H1 (cell line): ENCODE data around the gene PER2. TPM values are rescaled to one million over a fixed set of nuclear protein-coding genes. Genes with fewer than 3 reads are reported as not detected.

Experiments
- CTCF ChIA-PET: fragments of 300-600 bp; sonication (Branson Sonifier 250); formaldehyde crosslinking; loops from one replicate; lab custom pipeline; 2021; ENCODE audit not compliant: partially characterized antibody; lab: Charles Lee
- POLR2A ChIA-PET: fragments of 300-600 bp; sonication (Branson Sonifier 250); formaldehyde crosslinking; loops from one replicate; lab custom pipeline; 2021; ENCODE audit warnings: inconsistent platforms; ENCODE audit not compliant: partially characterized antibody; lab: Charles Lee
- DNase-seq, 2 experiments: peaks; one replicate each; pipeline versions ENCODE4 v3.0.0 to v3.0.0-alpha.2; 2010 to 2022; ENCODE audit warnings: low spot score in 2 of 2, low read depth in 1 of 2, mixed read lengths in 1 of 2
- FAIRE-seq: peaks from 2 replicates; lab custom pipeline; 2011; peaks lifted over from hg19 to GRCh38; lab: Jason Lieb, UNC
- H2AFZ ChIP-seq: 2 replicates; pipeline ENCODE4 v1.8.1; 2012; ENCODE audit warnings: low read length, inconsistent platforms
- H2AK5ac ChIP-seq: 2 replicates; pipeline ENCODE4 v1.6.1; 2013; ENCODE audit warnings: low read depth, low read length
- H2BK120ac ChIP-seq: replicated peaks from 2 replicates; pipeline ENCODE3; 2013; ENCODE audit warnings: low read depth, low read length, inconsistent platforms
- H2BK12ac ChIP-seq: 2 replicates; pipeline ENCODE4 v1.6.1; 2013; ENCODE audit warnings: low read depth, low read length
- H2BK15ac ChIP-seq: 2 replicates; pipeline ENCODE4 v1.6.1; 2013; ENCODE audit warnings: low read length
- H2BK20ac ChIP-seq: 2 replicates; pipeline ENCODE4 v1.6.1; 2013; ENCODE audit warnings: low read length
- H2BK5ac ChIP-seq: 2 replicates; pipeline ENCODE4 v1.6.1; 2013; ENCODE audit warnings: low read depth, low read length
- H3K14ac ChIP-seq: 2 replicates; pipeline ENCODE4 v1.6.1; 2013; ENCODE audit warnings: inconsistent platforms; ENCODE audit not compliant: insufficient read length
- H3K18ac ChIP-seq: 2 replicates; pipeline ENCODE4 v1.6.1; 2013; ENCODE audit warnings: low read length; ENCODE audit errors: extremely low read depth
- H3K23ac ChIP-seq: 2 replicates; pipeline ENCODE4 v1.6.1; 2013; ENCODE audit warnings: inconsistent platforms; ENCODE audit not compliant: insufficient read length
- H3K23me2 ChIP-seq: 2 replicates; pipeline ENCODE4 v1.6.1; 2013; ENCODE audit warnings: low read depth, low read length
- H3K27ac ChIP-seq: 2 replicates; pipeline ENCODE4 v1.6.1; 2011; ENCODE audit warnings: low read depth, low read length, inconsistent platforms
- H3K27me3 ChIP-seq, 4 experiments: replicated peaks in 1 of 4; 1 replicate in 1 of 4; 2 replicates in 3 of 4; pipeline versions ENCODE4 v1.6.1 to v1.8.1; 2011 to 2013; ENCODE audit warnings: low read length in 3 of 4, mild to moderate bottlenecking in 3 of 4, inconsistent platforms in 2 of 4, mixed read lengths in 2 of 4, moderate library complexity in 1 of 4; ENCODE audit not compliant: control insufficient read depth in 3 of 4, insufficient read depth in 3 of 4; ENCODE audit errors: extremely low read depth in 1 of 4
- H3K36me3 ChIP-seq, 4 experiments: 2 replicates each; pipeline versions ENCODE4 v1.6.1 to v1.8.1; 2011 to 2013; ENCODE audit warnings: mild to moderate bottlenecking in 4 of 4, low read length in 3 of 4, moderate library complexity in 2 of 4, control low read depth in 1 of 4, inconsistent platforms in 1 of 4; ENCODE audit not compliant: insufficient read depth in 4 of 4, control insufficient read depth in 2 of 4
- H3K4ac ChIP-seq: replicated peaks from 2 replicates; pipeline ENCODE3; 2013; ENCODE audit warnings: low read length, low read depth, mixed read lengths, inconsistent platforms; ENCODE audit not compliant: insufficient read length
- H3K4me1 ChIP-seq, 4 experiments: replicated peaks in 1 of 4; 1 replicate in 1 of 4; 2 replicates in 3 of 4; pipeline versions ENCODE4 v1.6.1 to v1.8.1; 2011 to 2013; ENCODE audit warnings: low read length in 3 of 4, inconsistent platforms in 2 of 4, mixed read lengths in 1 of 4; ENCODE audit not compliant: insufficient read depth in 4 of 4, control insufficient read depth in 3 of 4
- H3K4me2 ChIP-seq, 2 experiments: 2 replicates each; pipeline versions ENCODE4 v1.6.1 to v1.8.1; 2011 to 2013; ENCODE audit warnings: low read depth in 2 of 2, low read length in 2 of 2, control low read depth in 1 of 2, inconsistent platforms in 1 of 2, mild to moderate bottlenecking in 1 of 2; ENCODE audit not compliant: insufficient read depth in 1 of 2
- H3K4me3 ChIP-seq, 4 experiments: fragments of 200-600, 300-600 bp in 1 of 4; sonication (generic), shearing (Covaris generic), sonication (Bioruptor Twin) in 1 of 4; 2 replicates each; pipeline versions ENCODE4 v1.5.1 to v1.8.1; 2011 to 2016; ENCODE audit warnings: low read length in 4 of 4, low read depth in 3 of 4, control low read depth in 2 of 4, inconsistent platforms in 2 of 4, mild to moderate bottlenecking in 2 of 4, mixed read lengths in 1 of 4, moderate library complexity in 1 of 4; ENCODE audit not compliant: insufficient read depth in 2 of 4; ENCODE audit errors: extremely low read depth in 1 of 4
- H3K56ac ChIP-seq: replicated peaks from 2 replicates; pipeline ENCODE3; 2013; ENCODE audit warnings: low read depth, mild to moderate bottlenecking, mixed read lengths, low read length, inconsistent platforms; ENCODE audit not compliant: insufficient read length
- H3K79me1 ChIP-seq: 2 replicates; pipeline ENCODE4 v1.6.1; 2013; ENCODE audit warnings: low read depth, low read length, control low read depth
- H3K79me2 ChIP-seq, 2 experiments: 2 replicates each; pipeline versions ENCODE4 v1.6.1 to v1.8.1; 2012 to 2013; ENCODE audit warnings: low read length in 2 of 2, mild to moderate bottlenecking in 2 of 2, inconsistent platforms in 1 of 2; ENCODE audit not compliant: insufficient read depth in 2 of 2, control insufficient read depth in 1 of 2
- H3K9ac ChIP-seq, 4 experiments: replicated peaks in 1 of 4; 1 replicate in 1 of 4; 2 replicates in 3 of 4; pipeline versions ENCODE4 v1.6.1 to v1.8.1; 2011 to 2013; ENCODE audit warnings: low read depth in 3 of 4, low read length in 3 of 4, control low read depth in 2 of 4, mild to moderate bottlenecking in 2 of 4, moderate library complexity in 2 of 4, inconsistent platforms in 1 of 4; ENCODE audit errors: extremely low read depth in 1 of 4
- H3K9me3 ChIP-seq, 2 experiments: 2 replicates each; pipeline versions ENCODE4 v1.6.1 to v1.8.1; 2012 to 2013; ENCODE audit warnings: mild to moderate bottlenecking in 2 of 2, moderate library complexity in 2 of 2, control low read depth in 1 of 2, inconsistent platforms in 1 of 2, low read depth in 1 of 2, low read length in 1 of 2, mixed read lengths in 1 of 2; ENCODE audit not compliant: insufficient read depth in 2 of 2
- H4K20me1 ChIP-seq, 2 experiments: replicated peaks in 1 of 2; 2 replicates each; pipeline versions ENCODE3 to v1.8.1; 2011 to 2013; ENCODE audit warnings: inconsistent platforms in 2 of 2, low read length in 2 of 2, mild to moderate bottlenecking in 1 of 2; ENCODE audit not compliant: insufficient read depth in 2 of 2, control insufficient read depth in 1 of 2
- H4K5ac ChIP-seq: 2 replicates; pipeline ENCODE4 v1.6.1; 2013; ENCODE audit warnings: low read length, low read depth, mixed read lengths, inconsistent platforms; ENCODE audit not compliant: insufficient read length
- H4K8ac ChIP-seq: 2 replicates; pipeline ENCODE4 v1.8.0; 2013; ENCODE audit warnings: mild to moderate bottlenecking, moderate library complexity, low read length, inconsistent platforms; ENCODE audit not compliant: insufficient read depth; ENCODE audit errors: extremely low read depth
- H4K91ac ChIP-seq: replicated peaks from 2 replicates; pipeline ENCODE3; 2013; ENCODE audit warnings: low read length, mixed read lengths, inconsistent platforms; ENCODE audit not compliant: insufficient read length
- EP300 ChIP-seq, 2 experiments: IDR thresholded peaks; 1 replicate in 1 of 2; 2 replicates in 1 of 2; pipeline ENCODE4 v1.6.1; 2011 to 2012; ENCODE audit warnings: low read depth in 2 of 2, low read length in 2 of 2, mild to moderate bottlenecking in 2 of 2, borderline replicate concordance in 1 of 2, inconsistent platforms in 1 of 2, moderate library complexity in 1 of 2
- FOSL1 ChIP-seq: IDR thresholded peaks from 2 replicates; pipeline ENCODE4 v1.6.1; 2011; ENCODE audit warnings: mild to moderate bottlenecking, low read depth, low read length, moderate library complexity; ENCODE audit not compliant: insufficient read depth
- KDM4A ChIP-seq: IDR thresholded peaks from one replicate; pipeline ENCODE4 v1.7.1; 2012; ENCODE audit warnings: low read depth, mild to moderate bottlenecking, moderate library complexity, low read length, inconsistent platforms; ENCODE audit not compliant: severe bottlenecking
- WGBS, 2 experiments: shearing (Covaris generic) in 1 of 2; methylation state at CpG; one replicate each; pipeline versions ENCODE4 v1.1.6 to v1.1.7; 2013 to 2015; ENCODE audit warnings: low lambda C conversion rate in 2 of 2, mixed read lengths in 2 of 2, inconsistent platforms in 1 of 2, low coverage in 1 of 2, missing lambda C conversion rate in 1 of 2; ENCODE audit not compliant: insufficient replicate concordance in 2 of 2, insufficient coverage in 1 of 2, insufficient read length in 1 of 2; ENCODE audit errors: extremely low coverage in 1 of 2, missing lambda C conversion rate in 1 of 2; 5-methylcytosine and 5-hydroxymethylcytosine counted together
- polyA plus RNA-seq, 7 experiments: library from polyadenylated mRNA; depleted of rRNA in 3 of 7; stranded (reverse) in 5 of 7; unstranded in 2 of 7; fragments of >200 nt in 5 of 7; fragments of 200-250 nt in 2 of 7; gene quantifications; 1 replicate in 5 of 7; 2 replicates in 1 of 7; 4 replicates in 1 of 7; pipeline versions ENCODE4 v1.2.1 to v1.2.3, GENCODE V29; 2011 to 2013; ENCODE audit warnings: missing spikeins in 2 of 7, mixed read lengths in 2 of 7
- total RNA-seq: library from RNA; stranded (reverse); fragmentation: NEBNext Ultra II Directional; extraction: Animal tissue kit (Norgen Biotek cat#: 25700); gene quantifications from 2 replicates; pipeline ENCODE4 v1.2.1, GENCODE V29; 2021

Gene PER2
- total and polyA plus RNA-seq, 2 of the 8 experiments (the other 6 are each of a cell fraction or from before 2014, with no cell fraction given): 0.91 to 5.5 TPM

GRCh38 chr2:238321467-238321866, 33.1 kb upstream of the PER2 start:
- no peaks in the 10 kb centered on the region; a peak in 1 of 7 replicates for H3K27me3 ChIP-seq
- H3K9me3 ChIP-seq: no peaks in the 10 kb centered on the region
- peaks cover 0 to 4% (median 0%) of the 10 kb centered on the region in 4 experiments; a peak in 1 of 8 replicates for H3K36me3 ChIP-seq
- H3K18ac ChIP-seq: no peak overlapping the region
- 0 out of 4 replicates have a peak, but pooled peaks cover 0 to 4% of the 10 kb centered on the region in 2 experiments for H3K79me2 ChIP-seq
- no peak overlapping the region for H2BK5ac ChIP-seq
- H4K91ac ChIP-seq: no peak overlapping the region
- H3K4me2 ChIP-seq: peak overlapping the region; percentile 66 to 89
- H2BK15ac ChIP-seq: no peak overlapping the region
- H3K56ac ChIP-seq: no peak overlapping the region
- peak overlapping the region; percentile 57; the same call in 1 of the 2 replicates for H2AFZ ChIP-seq
- H3K23ac ChIP-seq: no peak overlapping the region
- H2AK5ac ChIP-seq: 0 out of 2 replicates have a peak overlapping the region, but pooled peaks have one; percentile 82
- no peak overlapping the region for H2BK120ac ChIP-seq
- no peak overlapping the region for H4K5ac ChIP-seq
- no peak overlapping the region for H4K8ac ChIP-seq
- ChIA-PET CTCF (interaction anchor here (1.3 to 2.8 kb wide), 6 partner anchors 16 to 60 kb away, joined by 3 to 11 read pairs (median 4); no protein-coding TSS in a partner anchor), POLR2A (interaction anchor here (1.2 to 1.4 kb wide), 2 partner anchors 12 to 32 kb away, joined by 3 to 5 read pairs; partner anchors contain the start of gene PER2)
- H3K27ac ChIP-seq: no peak overlapping the region
- no peak overlapping the region for H3K14ac ChIP-seq
- H3K4me1 ChIP-seq: peaks cover 0 to 10% (median 0%) of the 10 kb centered on the region in 4 experiments; a peak in 2 of 7 replicates
- TF ChIP-seq KDM4A: no peak
- TF ChIP-seq EP300 (IDR thresholded peaks at IDR 0.05; ENCODE audit: borderline replicate concordance in 1 of 2, low read depth in 2 of 2, low read length in 2 of 2): no peak
- TF ChIP-seq FOSL1: no peak
- peaks cover 0 to 7% of the 10 kb centered on the region in 2 experiments for H4K20me1 ChIP-seq
- FAIRE-seq (no peak), DNase-seq (no peak)
- H3K4ac ChIP-seq: no peak overlapping the region
- WGBS, 2 experiments: 73% methylated on average over 9 of the region's 9 CpGs; no CpG with 5 or more reads in 1 of the 2 experiments
- H3K79me1 ChIP-seq: no peaks in the 10 kb centered on the region; the same call in 1 of the 2 replicates
- no peak overlapping the region for H2BK20ac ChIP-seq
- peak overlapping the region; percentile 65 to 91 (median 66); a peak in 5 of 8 replicates for H3K4me3 ChIP-seq
- peaks cover 5% of the 10 kb centered on the region for H3K23me2 ChIP-seq
- H2BK12ac ChIP-seq: no peak overlapping the region
- H3K9ac ChIP-seq: peak overlapping the region in 1 of 4 experiments; percentile 50; a peak in 2 of 7 replicates
